Stimulated activated memory B cell treated with anti-CD40 and anti-IgM and Interleukin-4, amounts not matched to agents 10 μg/mL and 1 μg/mL and 100 μg/mL, for 72 hours (primary cell): ENCODE results near the gene MPP4.

ENCODE experiments used
- ATAC-seq: fragments of 150-1000 bp; cut with Tn5 transposase; 2 replicates; pipeline ENCODE4 v1.10.0; 2021
- H3K27ac Mint-ChIP-seq: one replicate; pipeline ENCODE4 v1.8.0; 2022; ENCODE audit warnings: mild to moderate bottlenecking, mixed read lengths
- H3K27me3 Mint-ChIP-seq: one replicate; pipeline ENCODE4 v1.8.0; 2022; ENCODE audit warnings: mixed read lengths
- H3K36me3 Mint-ChIP-seq: one replicate; pipeline ENCODE4 v1.8.0; 2022; ENCODE audit warnings: mixed read lengths
- H3K4me1 Mint-ChIP-seq: one replicate; pipeline ENCODE4 v1.8.0; 2022; ENCODE audit warnings: mixed read lengths
- H3K4me3 Mint-ChIP-seq: one replicate; pipeline ENCODE4 v1.8.0; 2022; ENCODE audit warnings: mild to moderate bottlenecking, moderate library complexity, mixed read lengths
- H3K9me3 Mint-ChIP-seq: one replicate; pipeline ENCODE4 v1.8.0; 2022; ENCODE audit warnings: mixed read lengths

Gene MPP4

GRCh38 chr2:201621293-201621999 lies 77.0 kb downstream of the MPP4 start:
- no peak for ATAC-seq
- H3K27ac Mint-ChIP-seq = no peak overlapping the region
- no peaks in the 10 kb centered on the region for H3K9me3 Mint-ChIP-seq
- no peaks in the 10 kb centered on the region for H3K4me1 Mint-ChIP-seq
- no peak overlapping the region for H3K4me3 Mint-ChIP-seq
- H3K27me3 Mint-ChIP-seq = no peaks in the 10 kb centered on the region
- H3K36me3 Mint-ChIP-seq = no peaks in the 10 kb centered on the region

- Mint-ChIP-seq H3K27ac (no peak overlapping the region), H3K36me3 (no peaks in the 10 kb centered on the region), H3K9me3 (no peaks in the 10 kb centered on the region), H3K4me3 (no peak overlapping the region), H3K4me1 (no peaks in the 10 kb centered on the region), H3K27me3 (no peaks in the 10 kb centered on the region)
- ATAC-seq = peak; percentile 31
These were observed 79.4 kb downstream of the MPP4 start for GRCh38 chr2:201618744-201619662.

- Mint-ChIP-seq H3K27me3 (peaks cover 63% of the 10 kb centered on the region), H3K4me3 (no peak overlapping the region), H3K27ac (no peak overlapping the region), H3K36me3 (peaks cover 6% of the 10 kb centered on the region), H3K4me1 (no peaks in the 10 kb centered on the region), H3K9me3 (peaks cover 9% of the 10 kb centered on the region)
- ATAC-seq = no peak
These were observed 90.4 kb downstream of the MPP4 start for GRCh38 chr2:201608021-201608420.

GRCh38 chr2:201607568-201607967 lies 90.9 kb downstream of the MPP4 start:
- no peak overlapping the region for H3K4me3 Mint-ChIP-seq
- no peak for ATAC-seq
- no peaks in the 10 kb centered on the region for H3K4me1 Mint-ChIP-seq
- peaks cover 9% of the 10 kb centered on the region for H3K9me3 Mint-ChIP-seq
- H3K27ac Mint-ChIP-seq = no peak overlapping the region
- peaks cover 63% of the 10 kb centered on the region for H3K27me3 Mint-ChIP-seq
- peaks cover 6% of the 10 kb centered on the region for H3K36me3 Mint-ChIP-seq

- peaks cover 52% of the 10 kb centered on the region for H3K27me3 Mint-ChIP-seq
- H3K36me3 Mint-ChIP-seq = peaks cover 4% of the 10 kb centered on the region
These were observed 97.5 kb downstream of the MPP4 start for GRCh38 chr2:201600906-201601305.

GRCh38 chr2:201597397-201597796 lies 101.0 kb downstream of the MPP4 start:
- H3K27me3 Mint-ChIP-seq = peaks cover 31% of the 10 kb centered on the region
- H3K27ac Mint-ChIP-seq = no peak overlapping the region
- ATAC-seq = no peak
- H3K36me3 Mint-ChIP-seq = peaks cover 5% of the 10 kb centered on the region
- H3K9me3 Mint-ChIP-seq = peaks cover 12% of the 10 kb centered on the region
- no peaks in the 10 kb centered on the region for H3K4me1 Mint-ChIP-seq
- H3K4me3 Mint-ChIP-seq = no peak overlapping the region

More at GRCh38 chr2:201600906-201601305, 97.5 kb downstream of the MPP4 start:
- H3K4me1 Mint-ChIP-seq = no peaks in the 10 kb centered on the region
- H3K9me3 Mint-ChIP-seq = peaks cover 12% of the 10 kb centered on the region
- ATAC-seq = no peak
- H3K27ac Mint-ChIP-seq = no peak overlapping the region
- no peak overlapping the region for H3K4me3 Mint-ChIP-seq
